Measurements from ENCODE around the gene DVL3.

- TF ChIP-seq CTCF (IDR thresholded peaks at IDR 0.05) = no peak
- peak in 1 of 2 donors; percentile 48 for TF ChIP-seq POLR2A (IDR thresholded peaks at IDR 0.05)
Observed at GRCh38 chr3:184133840-184134745, 21.1 kb upstream of the DVL3 start.

Data from heart left ventricle (tissue), 13 donors.